GM11168 (cell line): ENCODE results near the gene ATP1B1.

ENCODE experiments used
- in situ Hi-C: fragments of 300-500 bp; cut with MboI; formaldehyde crosslinking; loops from one replicate; pipeline ENCODE4 v1.12.0; 2022; ENCODE audit warnings: low sequenced_read_pairs; ENCODE audit not compliant: unreplicated experiment

ATP1B1 gene

DNA sequence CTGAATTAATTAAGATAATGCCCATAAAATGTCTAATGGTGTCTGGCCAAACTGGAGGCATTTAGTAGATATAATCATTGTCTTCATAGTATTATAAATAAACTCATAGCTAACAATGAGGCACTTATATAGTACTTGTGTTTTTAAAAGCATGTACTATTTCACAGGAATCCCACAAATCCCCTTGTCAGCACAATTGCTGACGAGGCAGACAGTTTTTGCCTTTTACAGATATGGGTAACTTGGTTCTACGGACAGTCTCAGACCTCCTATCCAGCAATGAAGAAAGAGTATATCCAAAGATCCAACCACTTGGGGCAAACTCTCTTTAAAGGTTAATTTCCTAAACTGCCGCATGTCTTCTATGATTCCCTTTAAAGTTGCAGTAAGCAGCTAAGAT, 73.7 kb downstream of the ATP1B1 start:
- in situ Hi-C loops = no loop called here
